Stomach (tissue), 9 donors: Measurements from ENCODE around the gene TBC1D16. TPM values are rescaled to one million over a fixed set of nuclear protein-coding genes. Genes with fewer than 3 reads are reported as not detected.

Source experiments
- DNase-seq, 2 donors: peaks; one replicate each; pipeline versions ENCODE4 v3.0.0 to v3.0.0-alpha.2; 2013 to 2019
- H3K27ac ChIP-seq, 5 donors: fragments of 200-600 bp in 4 of 5; sonication (generic) in 4 of 5; one replicate each; pipeline ENCODE4 v1.5.1; 2013 to 2019; ENCODE audit warnings: mild to moderate bottlenecking in 1 of 5, moderate library complexity in 1 of 5
- H3K27me3 ChIP-seq, 3 donors: fragments of 200-600 bp; sonication (generic); one replicate each; pipeline ENCODE4 v1.5.1; 2017 to 2019; ENCODE audit warnings: mixed run types in 1 of 3
- H3K36me3 ChIP-seq, 4 donors: fragments of 200-600 bp; sonication (generic); 1 replicate in 3 of 4; 2 replicates in 1 of 4; pipeline ENCODE4 v1.5.1; 2016 to 2019
- H3K4me1 ChIP-seq, 4 donors: fragments of 200-600 bp; sonication (generic); one replicate each; pipeline ENCODE4 v1.5.1; 2016 to 2019
- H3K4me3 ChIP-seq, 4 donors: fragments of 200-600 bp; sonication (generic) in 3 of 4; one replicate each; pipeline ENCODE4 v1.5.1; 2016 to 2019; ENCODE audit warnings: mild to moderate bottlenecking in 1 of 4
- H3K9me3 ChIP-seq, 4 donors: fragments of 200-600 bp; sonication (generic); one replicate each; pipeline ENCODE4 v1.5.1; 2016 to 2019
- CTCF ChIP-seq, 7 experiments: fragments of 450-650 bp in 4 of 7; fragments of 200-600 bp in 3 of 7; sonication (generic) in 3 of 7; IDR thresholded peaks; one replicate each; pipeline ENCODE4 v1.5.1; 2016 to 2019; ENCODE audit warnings: antibody characterized with exemption in 7 of 7, control low read depth in 2 of 7, mild to moderate bottlenecking in 1 of 7
- EP300 ChIP-seq: sonication (generic); formaldehyde crosslinking; IDR thresholded peaks from one replicate; pipeline ENCODE4 v1.6.1; 2017; ENCODE audit warnings: antibody characterized with exemption
- POLR2A ChIP-seq, 4 donors: fragments of 450-650 bp; IDR thresholded peaks; one replicate each; pipeline ENCODE4 v1.6.1; 2016; ENCODE audit warnings: antibody characterized with exemption in 4 of 4, control low read depth in 2 of 4, mild to moderate bottlenecking in 1 of 4, moderate library complexity in 1 of 4
- POLR2AphosphoS5 ChIP-seq, 3 donors: sonication (generic); formaldehyde crosslinking; IDR thresholded peaks; one replicate each; pipeline ENCODE4 v1.6.1; 2016; ENCODE audit warnings: antibody characterized with exemption in 3 of 3
- WGBS, 5 donors: extraction: QIAGEN DNeasy Blood & Tissue Kit in 3 of 5; methylation state at CpG; one replicate each; pipeline versions ENCODE4 v1.1.5 to v1.1.7; 2013 to 2018; 5-methylcytosine and 5-hydroxymethylcytosine counted together
- intact Hi-C: fragments of 100-400 bp; cut with DNase I; formaldehyde crosslinking; loops from one replicate; pipeline ENCODE4 v1.15.1; 2023; ENCODE audit warnings: low total_unique reads
- polyA plus RNA-seq, 3 donors: library from polyadenylated mRNA; stranded (reverse); fragments of 200-250 nt; gene quantifications; one replicate each; pipeline ENCODE4 v1.2.3, GENCODE V29; 2013
- total RNA-seq, 5 donors: library from RNA; depleted of rRNA; stranded (reverse); fragments of >200 nt; gene quantifications; one replicate each; pipeline versions ENCODE4 v1.1.0 to v1.2.3, GENCODE V29; 2014 to 2016
- donor health status: healthy with polysubstance abuse.
- donor health status: Bipolar disorder and iron deficiency.
- donor health status: healthy.

Gene TBC1D16
- total and polyA plus RNA-seq, 8 donors, result 3.0 to 22.2 (median 16.8) TPM

DNA sequence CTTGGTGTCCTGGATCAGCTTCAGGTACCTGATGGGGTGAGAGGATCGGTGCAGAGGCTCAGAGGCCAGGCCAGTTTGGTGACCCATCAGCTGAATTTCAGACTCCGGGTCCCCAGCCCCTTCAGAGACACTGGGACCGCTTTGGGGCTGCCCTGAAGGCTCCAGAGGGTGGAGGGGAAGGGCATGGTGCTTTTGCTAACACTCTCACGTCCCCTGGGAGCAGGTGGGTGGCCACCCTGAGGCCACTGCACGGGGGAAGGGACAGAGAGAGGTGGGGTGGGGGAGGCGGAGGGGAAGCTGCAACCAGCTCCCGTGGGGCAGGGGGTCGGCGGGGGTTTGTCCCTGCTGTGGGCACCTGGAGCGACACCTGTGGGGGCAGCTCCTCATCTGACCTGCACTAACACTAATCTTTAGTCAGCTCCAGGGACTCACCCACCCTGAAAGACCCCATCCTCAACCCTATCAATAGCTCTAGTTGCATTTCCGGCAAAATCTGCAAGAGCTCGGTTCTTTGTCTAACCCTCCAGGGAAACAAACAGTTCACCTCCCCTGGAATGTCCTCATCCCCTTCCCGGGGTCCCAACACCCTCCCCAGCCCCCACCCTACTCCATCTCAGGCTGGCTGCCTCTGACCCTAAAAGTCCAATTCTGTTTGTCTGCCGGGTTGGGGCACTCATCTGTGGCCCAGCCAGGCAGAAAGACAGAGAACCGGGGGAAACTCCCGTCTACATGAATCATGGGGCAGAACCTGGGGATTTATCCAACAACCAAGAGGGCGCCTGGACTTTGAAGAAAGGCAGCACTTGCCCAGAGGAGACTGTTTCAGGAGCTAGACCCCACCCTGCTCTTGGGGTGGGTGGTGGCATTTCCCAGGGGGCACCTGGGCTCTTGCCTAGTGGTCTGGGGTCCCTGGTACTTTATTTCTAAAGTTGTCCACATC is 104.5 kb downstream of the TBC1D16 start:
- TF ChIP-seq CTCF (IDR thresholded peaks at IDR 0.05) (no peak), POLR2AphosphoS5 (IDR thresholded peaks at IDR 0.05) (no peak), EP300 (no peak)
- WGBS, 5 donors, result 21 to 30% (median 26%) methylated on average over 15 to 17 of the region's 17 CpGs
- Histone ChIP-seq H3K9me3 (no peaks in the 10 kb centered on the region), H3K36me3 (no peaks in the 10 kb centered on the region), H3K4me1 (peaks cover 26 to 60% (median 50%) of the 10 kb centered on the region in 4 donors), H3K27me3 (peaks cover 0 to 75% (median 44%) of the 10 kb centered on the region in 3 donors), H3K27ac (no peak overlapping the region), H3K4me3 (no peak overlapping the region)
- intact Hi-C loops, result no loop called here
- no peak for DNase-seq

DNA sequence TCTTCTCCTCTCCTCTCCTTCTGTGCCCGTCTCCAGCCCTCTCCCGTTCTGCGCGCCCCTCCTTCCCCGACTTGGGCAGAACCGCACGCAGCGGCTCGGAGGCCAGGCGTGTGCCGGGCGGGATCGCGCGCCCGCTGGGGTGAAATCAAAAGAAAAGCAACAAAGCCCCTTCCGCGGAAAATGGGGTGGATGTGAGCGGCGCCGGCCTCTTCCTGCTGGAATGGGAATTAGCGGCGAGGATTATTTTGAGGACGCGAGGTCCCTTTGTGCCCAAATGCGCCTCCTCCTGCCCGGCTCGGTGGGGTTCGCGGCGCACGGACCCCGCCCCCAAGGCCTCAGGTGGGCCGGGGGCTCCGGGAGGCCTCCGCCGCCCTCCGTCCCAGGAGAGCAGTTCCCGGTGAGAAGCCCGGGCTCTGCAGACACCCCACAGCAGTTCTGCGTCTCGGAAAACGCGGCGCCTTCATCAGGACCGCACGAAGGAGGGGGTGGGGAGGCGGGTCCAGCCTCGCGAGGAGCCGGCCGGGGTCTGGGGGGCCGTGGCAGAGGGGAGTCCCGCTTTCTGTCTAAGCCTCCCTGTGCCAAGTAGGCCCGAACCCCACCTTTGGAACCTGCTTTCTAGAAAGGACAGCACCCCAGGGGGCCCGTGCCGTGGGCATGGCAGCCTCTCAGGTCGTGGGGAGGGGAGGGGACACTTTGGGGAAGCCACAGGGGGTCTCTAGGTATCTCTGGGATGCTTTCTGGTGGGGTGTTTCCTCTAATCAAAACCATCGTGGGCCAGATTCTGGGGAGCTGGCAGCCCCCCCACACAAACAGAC is 105.4 kb downstream of the TBC1D16 start:
- H3K4me3 ChIP-seq, result peak overlapping the region; percentile 15 to 42 (median 28)
- peaks cover 34 to 69% (median 58%) of the 10 kb centered on the region in 4 donors for H3K4me1 ChIP-seq
- H3K27ac ChIP-seq, result no peak overlapping the region
- TF ChIP-seq CTCF (IDR thresholded peaks at IDR 0.05), result no peak
- TF ChIP-seq POLR2AphosphoS5 (IDR thresholded peaks at IDR 0.05), result no peak
- no peak for TF ChIP-seq POLR2A (IDR thresholded peaks at IDR 0.05)
- TF ChIP-seq EP300, result no peak
- 2 to 7% (median 3%) methylated on average over 17 to 55 of the region's 59 CpGs for WGBS, 5 donors
- peaks cover 0 to 84% (median 44%) of the 10 kb centered on the region in 3 donors for H3K27me3 ChIP-seq
- H3K9me3 ChIP-seq, result no peaks in the 10 kb centered on the region
- peak in 1 of 2 donors; percentile 69 for DNase-seq
- H3K36me3 ChIP-seq, result no peaks in the 10 kb centered on the region
- intact Hi-C loops, result no loop called here

DNA sequence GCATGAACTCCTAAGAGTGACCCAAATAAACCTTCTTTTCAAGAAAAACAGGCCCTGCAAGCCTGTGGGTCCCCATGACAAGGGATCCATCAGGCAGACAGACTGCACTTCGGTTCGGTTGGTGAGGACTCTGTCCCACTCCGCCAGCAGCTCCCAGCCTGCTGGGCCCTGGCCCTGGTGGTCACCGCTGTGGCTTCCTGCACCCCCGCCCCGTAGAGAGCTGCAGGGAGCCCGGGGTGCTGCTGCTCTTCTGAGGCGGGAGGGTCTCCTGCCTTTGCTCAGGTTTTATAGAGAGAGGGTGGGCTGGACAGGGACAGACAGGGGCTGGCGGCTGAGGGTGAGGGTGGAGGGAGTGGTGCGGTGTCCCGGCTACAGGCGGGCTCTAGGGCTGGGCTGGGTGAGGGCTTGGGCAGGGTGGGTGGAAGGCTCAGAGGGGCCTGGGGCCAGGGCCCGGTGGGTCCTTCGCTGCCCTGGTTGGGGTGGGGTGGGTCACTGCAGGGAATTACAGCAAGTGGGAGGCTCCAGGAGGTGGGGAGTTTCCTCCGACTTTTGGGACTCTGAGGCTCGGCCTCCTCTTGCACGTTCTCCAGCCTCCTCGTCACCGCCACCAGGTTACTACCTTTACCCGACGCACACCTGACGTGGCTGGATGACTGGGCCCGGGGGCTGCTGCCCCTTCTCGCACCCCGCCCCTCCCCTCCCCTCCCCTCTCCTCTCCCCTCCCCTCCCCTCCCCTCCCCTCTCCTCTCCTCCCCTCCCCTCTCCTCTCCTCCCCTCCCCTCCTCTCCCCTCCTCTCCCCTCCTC is 106.2 kb downstream of the TBC1D16 start:
- Histone ChIP-seq H3K4me3 (peak overlapping the region in 2 of 4 donors; percentile 15 to 42), H3K36me3 (no peaks in the 10 kb centered on the region), H3K9me3 (no peaks in the 10 kb centered on the region), H3K27ac (no peak overlapping the region), H3K4me1 (peaks cover 41 to 77% (median 67%) of the 10 kb centered on the region in 4 donors), H3K27me3 (peaks cover 0 to 91% (median 44%) of the 10 kb centered on the region in 3 donors)
- DNase-seq, result no peak
- WGBS, 5 donors, result 69 to 79% (median 76%) methylated on average over 17 to 25 of the region's 25 CpGs
- TF ChIP-seq POLR2AphosphoS5 (IDR thresholded peaks at IDR 0.05) (no peak), CTCF (IDR thresholded peaks at IDR 0.05) (no peak), POLR2A (IDR thresholded peaks at IDR 0.05) (no peak), EP300 (no peak)
- intact Hi-C loops, result no loop called here
